ENCODE measurements around the gene ATP2B2. TPM values are rescaled to one million over a fixed set of nuclear protein-coding genes. Genes with fewer than 3 reads are reported as not detected.

The ATP2B2 gene
- polyA plus RNA-seq, 3 donors = not detected

DNA sequence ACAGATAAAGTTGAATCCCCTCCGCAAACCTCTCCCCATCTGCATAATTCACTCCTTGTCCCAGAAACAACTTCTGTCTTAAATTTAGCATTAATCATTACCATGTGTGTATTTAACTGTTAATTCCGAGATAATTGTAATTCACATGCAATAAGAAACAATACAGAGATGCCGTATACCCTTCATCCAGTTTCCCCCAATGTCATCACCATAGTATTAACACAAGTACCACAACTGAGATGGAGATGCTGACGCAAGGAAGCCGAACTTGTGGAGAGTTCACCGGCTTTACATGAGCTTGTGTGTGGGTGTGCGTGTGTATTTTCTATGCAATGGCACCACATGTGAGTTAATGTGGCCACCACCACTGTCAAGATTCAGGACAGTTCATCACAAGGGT, 144.9 kb downstream of the ATP2B2 start:
- no peaks in the 10 kb centered on the region for H3K36me3 ChIP-seq (replicated peaks in 1 of 2; ENCODE audit: control insufficient read depth in 1 of 2, insufficient read depth in 2 of 2, low read length in 2 of 2)

DNA sequence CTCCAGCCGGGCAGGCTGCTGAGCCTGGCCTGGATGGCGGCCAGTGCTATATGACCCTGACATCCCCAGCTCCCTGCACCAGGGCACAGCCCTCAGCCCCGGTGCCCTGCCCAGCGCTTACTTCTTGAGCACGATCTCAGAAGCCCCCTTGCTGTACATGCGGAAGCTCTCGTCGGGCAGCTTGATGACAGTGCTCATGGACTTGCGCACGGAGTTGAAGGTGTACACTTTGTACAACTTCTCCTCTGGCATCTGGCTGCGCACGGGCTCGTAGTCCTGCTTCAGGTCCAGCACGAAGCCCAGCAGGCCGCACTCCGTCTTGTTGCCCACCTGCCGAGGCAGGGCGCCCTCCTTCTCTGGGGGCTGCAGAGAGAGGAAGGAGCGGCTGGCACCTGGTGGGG, 145.6 kb downstream of the ATP2B2 start:
- 98% methylated on average over 15 of the region's 19 CpGs for WGBS (ENCODE audit: insufficient coverage)
- no peak for DNase-seq
- Histone ChIP-seq H3K4me1 (ENCODE audit: control insufficient read depth in 1 of 2, insufficient read depth in 2 of 2, low read length in 2 of 2) (peaks cover 4 to 6% of the 10 kb centered on the region in 2 donors), H3K9me3 (replicated peaks in 1 of 2; ENCODE audit: control insufficient read depth in 1 of 2, insufficient read depth in 1 of 2, low read length in 2 of 2) (no peaks in the 10 kb centered on the region), H3K27me3 (ENCODE audit: control insufficient read depth in 2 of 2, insufficient read depth in 2 of 2, low read length in 2 of 2) (no peaks in the 10 kb centered on the region), H3K27ac (ENCODE audit: low read depth in 1 of 2, low read length in 2 of 2) (no peak overlapping the region), H3K9ac (ENCODE audit: insufficient read depth, low read length, poor library complexity, severe bottlenecking) (no peak overlapping the region), H3K4me2 (replicated peaks; ENCODE audit: extremely low read depth, low read length, poor library complexity, severe bottlenecking) (no peak overlapping the region), H3K4me3 (replicated peaks in 1 of 3; ENCODE audit: low read depth in 2 of 3, low read length in 3 of 3) (no peak overlapping the region), H3K36me3 (replicated peaks in 1 of 2; ENCODE audit: control insufficient read depth in 1 of 2, insufficient read depth in 2 of 2, low read length in 2 of 2) (no peaks in the 10 kb centered on the region), H3K79me2 (ENCODE audit: insufficient read depth, low read length) (no peaks in the 10 kb centered on the region), H2AFZ (ENCODE audit: insufficient read depth, low read depth, low read length, poor library complexity, severe bottlenecking) (no peak overlapping the region), H4K20me1 (ENCODE audit: insufficient read depth, low read length) (no peaks in the 10 kb centered on the region)
- peaks cover 0 to 4% (median 2%) of the 10 kb centered on the region in 3 donors for H3K27me3 Mint-ChIP-seq (ENCODE audit: low read depth in 3 of 3)
- H3K9me3 Mint-ChIP-seq = peaks cover 0 to 10% (median 6%) of the 10 kb centered on the region in 7 donors
- H3K27ac Mint-ChIP-seq = no peak overlapping the region
- H3K36me3 Mint-ChIP-seq = no peaks in the 10 kb centered on the region
- TF ChIP-seq, protein P1, sequence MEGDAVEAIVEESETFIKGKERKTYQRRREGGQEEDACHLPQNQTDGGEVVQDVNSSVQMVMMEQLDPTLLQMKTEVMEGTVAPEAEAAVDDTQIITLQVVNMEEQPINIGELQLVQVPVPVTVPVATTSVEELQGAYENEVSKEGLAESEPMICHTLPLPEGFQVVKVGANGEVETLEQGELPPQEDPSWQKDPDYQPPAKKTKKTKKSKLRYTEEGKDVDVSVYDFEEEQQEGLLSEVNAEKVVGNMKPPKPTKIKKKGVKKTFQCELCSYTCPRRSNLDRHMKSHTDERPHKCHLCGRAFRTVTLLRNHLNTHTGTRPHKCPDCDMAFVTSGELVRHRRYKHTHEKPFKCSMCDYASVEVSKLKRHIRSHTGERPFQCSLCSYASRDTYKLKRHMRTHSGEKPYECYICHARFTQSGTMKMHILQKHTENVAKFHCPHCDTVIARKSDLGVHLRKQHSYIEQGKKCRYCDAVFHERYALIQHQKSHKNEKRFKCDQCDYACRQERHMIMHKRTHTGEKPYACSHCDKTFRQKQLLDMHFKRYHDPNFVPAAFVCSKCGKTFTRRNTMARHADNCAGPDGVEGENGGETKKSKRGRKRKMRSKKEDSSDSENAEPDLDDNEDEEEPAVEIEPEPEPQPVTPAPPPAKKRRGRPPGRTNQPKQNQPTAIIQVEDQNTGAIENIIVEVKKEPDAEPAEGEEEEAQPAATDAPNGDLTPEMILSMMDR (IDR thresholded peaks at IDR 0.05) = no peak
- intact Hi-C loops (cut with micrococcal nuclease) = no loop called here
- H3K4me3 Mint-ChIP-seq = no peak overlapping the region
- peaks cover 10% of the 10 kb centered on the region for H3K4me1 Mint-ChIP-seq

More for the DNA sequence above, 144.9 kb downstream of the ATP2B2 start:
- peaks cover 10% of the 10 kb centered on the region for H3K4me1 Mint-ChIP-seq
- H3K9me3 ChIP-seq (replicated peaks in 1 of 2; ENCODE audit: control insufficient read depth in 1 of 2, insufficient read depth in 1 of 2, low read length in 2 of 2) = no peaks in the 10 kb centered on the region
- WGBS (ENCODE audit: insufficient coverage) = 100% methylated on average over 4 of the region's 7 CpGs
- no peaks in the 10 kb centered on the region for H3K27me3 ChIP-seq (ENCODE audit: control insufficient read depth in 2 of 2, insufficient read depth in 2 of 2, low read length in 2 of 2)
- H2AFZ ChIP-seq (ENCODE audit: insufficient read depth, low read depth, low read length, poor library complexity, severe bottlenecking) = no peak overlapping the region
- H3K9ac ChIP-seq (ENCODE audit: insufficient read depth, low read length, poor library complexity, severe bottlenecking) = no peak overlapping the region
- H3K4me2 ChIP-seq (replicated peaks; ENCODE audit: extremely low read depth, low read length, poor library complexity, severe bottlenecking) = no peak overlapping the region
- no peak overlapping the region for H3K4me3 Mint-ChIP-seq
- TF ChIP-seq, protein P1 (IDR thresholded peaks at IDR 0.05) = no peak
- H3K4me3 ChIP-seq (replicated peaks in 1 of 3; ENCODE audit: low read depth in 2 of 3, low read length in 3 of 3) = no peak overlapping the region
- no peaks in the 10 kb centered on the region for H4K20me1 ChIP-seq (ENCODE audit: insufficient read depth, low read length)
- H3K36me3 Mint-ChIP-seq = no peaks in the 10 kb centered on the region
- no peak for DNase-seq
- H3K27ac ChIP-seq (ENCODE audit: low read depth in 1 of 2, low read length in 2 of 2) = no peak overlapping the region
- H3K27ac Mint-ChIP-seq = no peak overlapping the region
- H3K9me3 Mint-ChIP-seq = peaks cover 0 to 11% (median 6%) of the 10 kb centered on the region in 7 donors
- H3K4me1 ChIP-seq (ENCODE audit: control insufficient read depth in 1 of 2, insufficient read depth in 2 of 2, low read length in 2 of 2) = peaks cover 4 to 6% of the 10 kb centered on the region in 2 donors
- peaks cover 0 to 4% (median 4%) of the 10 kb centered on the region in 3 donors for H3K27me3 Mint-ChIP-seq (ENCODE audit: low read depth in 3 of 3)
- intact Hi-C loops (cut with micrococcal nuclease) = no loop called here
- no peaks in the 10 kb centered on the region for H3K79me2 ChIP-seq (ENCODE audit: insufficient read depth, low read length)
